Activated CD4-positive, CD25-positive, alpha-beta regulatory T cell treated with anti-CD3 and anti-CD28 coated beads, Interleukin-2, amount 50 U/mL, for 24 hours (primary cell): ENCODE results near the gene TTC1.
"Not testable (repeated sequence)": the region's sequence is repeated elsewhere in the genome, so short reads cannot be mapped to it uniquely, and the experiment has no call there.

Experiments
- ATAC-seq, 2 donors: fragments of 150-1000 bp; cut with Tn5 transposase; one replicate each; pipeline ENCODE4 v1.10.0; 2021; ENCODE audit warnings: mild to moderate bottlenecking in 1 of 2, moderate library complexity in 1 of 2

Gene TTC1

GRCh38 chr5:160008877-160009590 is at the start of gene TTC1:
TTC1 (plus strand) TSS chr5:160009139; CDS start chr5:160010529, 1,390 bp downstream.
- ATAC-seq = peak; percentile 99

GRCh38 chr5:159961176-159962160 is 47.5 kb upstream of the TTC1 start:
- no peak for ATAC-seq

GRCh38 chr5:159962214-159962613 is 46.7 kb upstream of the TTC1 start:
- no peak for ATAC-seq

- ATAC-seq = no peak
Observed at GRCh38 chr5:159963935-159964334, 45.0 kb upstream of the TTC1 start.

GRCh38 chr5:159965031-159965837 is 43.7 kb upstream of the TTC1 start:
- ATAC-seq = no peak

GRCh38 chr5:159965838-159966128 is 43.2 kb upstream of the TTC1 start:
- ATAC-seq = not testable (repeated sequence)

- no peak for ATAC-seq
Observed at GRCh38 chr5:159969966-159970365, 39.0 kb upstream of the TTC1 start.

GRCh38 chr5:159971038-159971437 is 37.9 kb upstream of the TTC1 start:
- ATAC-seq = no peak

GRCh38 chr5:159971514-159971913 is 37.4 kb upstream of the TTC1 start:
- no peak for ATAC-seq

- no peak for ATAC-seq
Observed at GRCh38 chr5:159971931-159972461, 36.9 kb upstream of the TTC1 start.

GRCh38 chr5:159972538-159973362 is 36.2 kb upstream of the TTC1 start:
- no peak for ATAC-seq

- ATAC-seq = no peak
Observed at GRCh38 chr5:159975462-159976019, 33.4 kb upstream of the TTC1 start.

GRCh38 chr5:159976921-159977320 is 32.0 kb upstream of the TTC1 start:
- no peak for ATAC-seq

- ATAC-seq = no peak
Observed at GRCh38 chr5:159978358-159978757, 30.6 kb upstream of the TTC1 start.

- ATAC-seq = no peak
Observed at GRCh38 chr5:159982421-159983173, 26.3 kb upstream of the TTC1 start.

GRCh38 chr5:159987031-159987674 is 21.8 kb upstream of the TTC1 start:
- peak; percentile 87 to 91 for ATAC-seq

- no peak for ATAC-seq
Observed at GRCh38 chr5:159990506-159990905, 18.4 kb upstream of the TTC1 start.

- ATAC-seq = no peak
Observed at GRCh38 chr5:159992566-159992965, 16.4 kb upstream of the TTC1 start.

GRCh38 chr5:159993194-159993593 is 15.7 kb upstream of the TTC1 start:
- no peak for ATAC-seq

- no peak for ATAC-seq
Observed at GRCh38 chr5:159995907-159996306, 13.0 kb upstream of the TTC1 start.
